GM06990 (cell line): ENCODE measurements around the gene CLIC5.

ENCODE experiments used
- DNase-seq: peaks from one replicate; pipeline ENCODE4 v3.0.0-alpha.2; 2011; ENCODE audit not compliant: insufficient read length; ENCODE audit errors: extremely low read depth
- H3K27me3 ChIP-seq: replicated peaks from 2 replicates; pipeline ENCODE4 v1.6.0; 2011; ENCODE audit warnings: low read length; ENCODE audit not compliant: control insufficient read depth, insufficient read depth
- H3K36me3 ChIP-seq: 2 replicates; pipeline ENCODE4 v1.5.1; 2011; ENCODE audit warnings: low read length; ENCODE audit not compliant: control insufficient read depth, insufficient read depth
- H3K4me3 ChIP-seq: replicated peaks from 2 replicates; pipeline ENCODE4 v1.5.1; 2011; ENCODE audit warnings: low read depth, mild to moderate bottlenecking, control low read depth, low read length
- TF ChIP-seq, protein P1 (sequence below): IDR thresholded peaks from 2 replicates; pipeline ENCODE4 v1.5.1; 2011; ENCODE audit warnings: low read length, control low read depth, mild to moderate bottlenecking, inconsistent platforms; ENCODE audit not compliant: insufficient read depth, poor library complexity, severe bottlenecking

The CLIC5 gene

DNA sequence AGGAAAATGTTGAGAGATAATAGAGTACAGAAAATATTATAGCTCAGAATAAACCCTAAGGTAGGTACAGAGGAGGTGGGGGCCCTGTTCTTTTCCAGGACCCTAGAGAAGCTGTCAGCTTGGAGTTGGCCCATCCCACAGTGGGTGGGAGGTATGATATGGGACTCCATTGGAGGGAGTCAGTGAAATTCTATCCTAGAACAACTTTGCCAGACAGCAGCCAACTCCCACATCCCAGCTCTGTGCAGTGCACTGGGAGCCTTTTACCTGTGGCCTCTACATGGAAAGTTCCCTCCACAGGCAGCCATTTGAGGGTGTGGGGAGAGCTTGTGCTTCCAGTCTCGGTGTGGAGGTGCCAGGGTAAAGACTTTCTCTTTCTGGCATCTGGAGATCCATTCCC is 36.8 kb upstream of the CLIC5 start:
- TF ChIP-seq, protein P1, sequence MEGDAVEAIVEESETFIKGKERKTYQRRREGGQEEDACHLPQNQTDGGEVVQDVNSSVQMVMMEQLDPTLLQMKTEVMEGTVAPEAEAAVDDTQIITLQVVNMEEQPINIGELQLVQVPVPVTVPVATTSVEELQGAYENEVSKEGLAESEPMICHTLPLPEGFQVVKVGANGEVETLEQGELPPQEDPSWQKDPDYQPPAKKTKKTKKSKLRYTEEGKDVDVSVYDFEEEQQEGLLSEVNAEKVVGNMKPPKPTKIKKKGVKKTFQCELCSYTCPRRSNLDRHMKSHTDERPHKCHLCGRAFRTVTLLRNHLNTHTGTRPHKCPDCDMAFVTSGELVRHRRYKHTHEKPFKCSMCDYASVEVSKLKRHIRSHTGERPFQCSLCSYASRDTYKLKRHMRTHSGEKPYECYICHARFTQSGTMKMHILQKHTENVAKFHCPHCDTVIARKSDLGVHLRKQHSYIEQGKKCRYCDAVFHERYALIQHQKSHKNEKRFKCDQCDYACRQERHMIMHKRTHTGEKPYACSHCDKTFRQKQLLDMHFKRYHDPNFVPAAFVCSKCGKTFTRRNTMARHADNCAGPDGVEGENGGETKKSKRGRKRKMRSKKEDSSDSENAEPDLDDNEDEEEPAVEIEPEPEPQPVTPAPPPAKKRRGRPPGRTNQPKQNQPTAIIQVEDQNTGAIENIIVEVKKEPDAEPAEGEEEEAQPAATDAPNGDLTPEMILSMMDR: no peak
- Histone ChIP-seq H3K36me3 (no peaks in the 10 kb centered on the region), H3K27me3 (no peaks in the 10 kb centered on the region), H3K4me3 (no peak overlapping the region)
- DNase-seq: no peak

DNA sequence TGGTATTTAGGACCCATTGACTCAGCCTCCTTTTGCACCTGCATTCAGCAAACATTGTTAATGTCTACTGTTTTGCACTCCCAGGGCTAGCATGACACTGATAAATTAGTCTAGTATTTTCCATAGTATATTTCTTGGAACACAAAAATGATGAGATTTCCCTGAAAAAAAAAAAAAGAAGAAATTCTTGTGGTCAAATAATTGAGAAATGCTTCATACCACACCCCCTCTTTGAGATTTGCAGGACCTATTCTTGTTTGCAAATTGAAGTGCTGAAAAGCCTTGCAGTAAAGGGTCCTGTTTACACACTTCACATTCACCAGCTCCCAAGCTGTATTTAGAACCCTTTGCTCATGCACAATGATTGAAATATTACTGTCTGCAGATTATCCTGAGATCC is 36.3 kb upstream of the CLIC5 start:
- no peak for DNase-seq
- no peak overlapping the region for H3K4me3 ChIP-seq
- H3K36me3 ChIP-seq: no peaks in the 10 kb centered on the region
- H3K27me3 ChIP-seq: no peaks in the 10 kb centered on the region
- TF ChIP-seq, protein P1: no peak

DNA sequence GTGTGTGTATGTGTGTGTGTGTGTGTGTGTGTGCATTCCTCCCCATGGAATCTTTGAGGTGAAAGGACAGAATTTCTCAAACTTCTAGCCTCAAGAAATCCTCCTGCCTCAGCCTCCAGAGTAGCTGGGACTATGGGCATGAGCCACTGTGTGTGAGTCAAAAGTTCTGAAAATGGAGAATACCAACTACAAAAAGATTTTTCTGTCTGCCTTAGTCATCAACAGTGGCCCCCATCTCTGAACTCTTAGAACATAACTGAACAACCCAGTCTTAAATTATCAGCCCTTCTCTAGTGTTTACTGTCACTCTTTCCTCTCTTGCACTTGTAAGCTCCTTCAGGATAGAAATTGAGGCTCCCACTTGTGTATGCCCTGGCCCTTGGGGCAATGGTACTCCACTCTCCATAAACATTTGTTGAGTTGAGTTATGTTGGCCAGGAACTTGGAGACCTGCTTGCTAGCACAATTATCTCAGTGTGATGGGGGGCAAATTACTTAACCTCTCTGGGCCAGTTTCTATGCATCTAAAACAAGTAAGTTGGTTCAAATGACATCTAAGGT is 35.3 kb upstream of the CLIC5 start:
- Histone ChIP-seq H3K36me3 (no peaks in the 10 kb centered on the region), H3K27me3 (no peaks in the 10 kb centered on the region), H3K4me3 (no peak overlapping the region)
- DNase-seq: no peak
- TF ChIP-seq, protein P1: no peak

- TF ChIP-seq, protein P1: no peak
- DNase-seq: no peak
- Histone ChIP-seq H3K4me3 (no peak overlapping the region), H3K36me3 (no peaks in the 10 kb centered on the region), H3K27me3 (no peaks in the 10 kb centered on the region)
These were observed 33.1 kb upstream of the CLIC5 start for GRCh38 chr6:46048646-46049297.

DNA sequence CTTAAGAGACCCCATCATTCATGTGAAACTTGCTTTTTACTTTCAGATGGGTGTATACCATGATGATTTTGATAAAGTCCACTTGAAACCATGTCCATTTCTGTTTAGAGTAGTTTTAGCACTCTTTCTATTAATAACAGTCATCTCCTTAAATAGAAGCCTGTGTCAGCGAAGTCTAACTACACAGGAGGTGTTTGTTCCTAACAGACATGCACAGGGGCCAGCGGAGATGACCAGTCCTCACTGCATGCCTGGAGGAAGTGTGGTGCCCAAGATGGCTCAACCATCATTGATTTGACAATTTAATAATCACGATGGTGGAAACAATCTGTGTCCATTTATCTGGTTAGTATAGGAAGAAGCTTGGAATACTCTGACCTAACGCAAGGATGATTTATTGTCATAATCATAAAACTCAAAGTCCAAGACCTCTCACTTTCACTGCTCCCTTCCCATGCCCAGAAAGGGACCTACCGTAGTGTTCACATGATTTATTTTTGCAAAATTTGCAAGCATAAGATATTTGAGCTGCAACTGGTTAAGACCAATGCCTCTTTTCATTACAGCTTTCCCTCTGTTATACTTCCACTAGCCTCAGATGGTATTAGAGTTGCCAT is 31.0 kb upstream of the CLIC5 start:
- Histone ChIP-seq H3K36me3 (no peaks in the 10 kb centered on the region), H3K27me3 (no peaks in the 10 kb centered on the region), H3K4me3 (no peak overlapping the region)
- DNase-seq: no peak
- TF ChIP-seq, protein P1: no peak
